ENCODE results near the gene CRY1. TPM values are rescaled to one million over a fixed set of nuclear protein-coding genes. Genes with fewer than 3 reads are reported as not detected.
"Not testable (repeated sequence)": the region's sequence is repeated elsewhere in the genome, so short reads cannot be mapped to it uniquely, and the experiment has no call there.

Gene CRY1
- total RNA-seq, 6 experiments from 2014 or later = 12.5 to 18.0 (median 16.1) TPM

GRCh38 chr12:106999446-106999845 is 93.9 kb downstream of the CRY1 start:
- Mint-ChIP-seq H3K4me3 (no peak overlapping the region), H3K27ac (no peak overlapping the region)
- DNase-seq = no peak

DNA sequence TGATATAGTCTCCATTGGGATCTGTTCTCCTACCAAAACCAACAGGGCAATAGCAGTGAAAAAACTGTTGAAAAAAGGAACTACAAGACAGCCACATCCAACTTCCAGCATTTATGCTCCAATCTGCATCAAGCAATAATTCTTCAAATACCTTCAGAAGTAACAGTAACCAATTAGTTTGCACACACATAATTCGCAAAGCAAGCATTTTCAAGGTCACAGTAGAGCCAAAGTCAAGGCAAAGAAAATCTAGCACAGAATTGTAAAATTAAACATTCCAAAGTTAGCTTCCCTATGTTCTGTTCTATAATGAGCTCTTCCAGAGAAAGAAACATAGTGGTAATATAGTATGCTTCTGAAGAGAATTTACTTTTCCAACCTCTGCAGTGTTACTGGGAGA is 95.4 kb downstream of the CRY1 start:
- no peaks in the 10 kb centered on the region for H3K27me3 Mint-ChIP-seq (ENCODE audit: insufficient read depth)
- no peak overlapping the region for H3K27ac Mint-ChIP-seq
- no peaks in the 10 kb centered on the region for H3K9me3 Mint-ChIP-seq
- no peak overlapping the region for H3K4me3 Mint-ChIP-seq
- H3K4me1 Mint-ChIP-seq (ENCODE audit: low read depth) = peaks cover 28% of the 10 kb centered on the region
- peaks cover 14% of the 10 kb centered on the region for H3K36me3 Mint-ChIP-seq (ENCODE audit: low read depth)
- no peak for DNase-seq
- TF ChIP-seq, protein P1, sequence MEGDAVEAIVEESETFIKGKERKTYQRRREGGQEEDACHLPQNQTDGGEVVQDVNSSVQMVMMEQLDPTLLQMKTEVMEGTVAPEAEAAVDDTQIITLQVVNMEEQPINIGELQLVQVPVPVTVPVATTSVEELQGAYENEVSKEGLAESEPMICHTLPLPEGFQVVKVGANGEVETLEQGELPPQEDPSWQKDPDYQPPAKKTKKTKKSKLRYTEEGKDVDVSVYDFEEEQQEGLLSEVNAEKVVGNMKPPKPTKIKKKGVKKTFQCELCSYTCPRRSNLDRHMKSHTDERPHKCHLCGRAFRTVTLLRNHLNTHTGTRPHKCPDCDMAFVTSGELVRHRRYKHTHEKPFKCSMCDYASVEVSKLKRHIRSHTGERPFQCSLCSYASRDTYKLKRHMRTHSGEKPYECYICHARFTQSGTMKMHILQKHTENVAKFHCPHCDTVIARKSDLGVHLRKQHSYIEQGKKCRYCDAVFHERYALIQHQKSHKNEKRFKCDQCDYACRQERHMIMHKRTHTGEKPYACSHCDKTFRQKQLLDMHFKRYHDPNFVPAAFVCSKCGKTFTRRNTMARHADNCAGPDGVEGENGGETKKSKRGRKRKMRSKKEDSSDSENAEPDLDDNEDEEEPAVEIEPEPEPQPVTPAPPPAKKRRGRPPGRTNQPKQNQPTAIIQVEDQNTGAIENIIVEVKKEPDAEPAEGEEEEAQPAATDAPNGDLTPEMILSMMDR (IDR thresholded peaks at IDR 0.05) = no peak

More at GRCh38 chr12:106999446-106999845, 93.9 kb downstream of the CRY1 start:
- H3K4me1 Mint-ChIP-seq (ENCODE audit: low read depth) = peaks cover 18% of the 10 kb centered on the region
- H3K9me3 Mint-ChIP-seq = no peaks in the 10 kb centered on the region
- peaks cover 14% of the 10 kb centered on the region for H3K36me3 Mint-ChIP-seq (ENCODE audit: low read depth)
- H3K27me3 Mint-ChIP-seq (ENCODE audit: insufficient read depth) = no peaks in the 10 kb centered on the region
- TF ChIP-seq, protein P1 (IDR thresholded peaks at IDR 0.05) = no peak

DNA sequence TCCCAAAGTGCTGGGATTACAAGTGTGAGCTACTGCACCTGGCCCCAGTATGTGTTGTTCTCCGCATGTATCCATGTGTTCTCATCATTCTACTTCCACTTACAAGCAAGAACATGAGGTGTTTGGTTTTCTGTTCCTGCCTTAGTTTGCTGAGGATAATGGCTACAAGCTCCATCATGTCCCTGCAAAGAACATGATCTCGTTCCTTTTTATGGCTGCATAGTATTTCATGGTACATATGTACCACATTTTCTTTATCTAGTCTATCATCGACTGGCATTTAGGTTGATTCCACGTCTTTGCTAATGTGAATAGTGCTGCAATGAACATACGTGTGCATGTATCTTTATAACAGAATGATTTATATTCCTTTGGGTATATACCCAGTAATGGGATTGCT is 97.2 kb downstream of the CRY1 start:
- not testable (repeated sequence) for H3K9me3 Mint-ChIP-seq

DNA sequence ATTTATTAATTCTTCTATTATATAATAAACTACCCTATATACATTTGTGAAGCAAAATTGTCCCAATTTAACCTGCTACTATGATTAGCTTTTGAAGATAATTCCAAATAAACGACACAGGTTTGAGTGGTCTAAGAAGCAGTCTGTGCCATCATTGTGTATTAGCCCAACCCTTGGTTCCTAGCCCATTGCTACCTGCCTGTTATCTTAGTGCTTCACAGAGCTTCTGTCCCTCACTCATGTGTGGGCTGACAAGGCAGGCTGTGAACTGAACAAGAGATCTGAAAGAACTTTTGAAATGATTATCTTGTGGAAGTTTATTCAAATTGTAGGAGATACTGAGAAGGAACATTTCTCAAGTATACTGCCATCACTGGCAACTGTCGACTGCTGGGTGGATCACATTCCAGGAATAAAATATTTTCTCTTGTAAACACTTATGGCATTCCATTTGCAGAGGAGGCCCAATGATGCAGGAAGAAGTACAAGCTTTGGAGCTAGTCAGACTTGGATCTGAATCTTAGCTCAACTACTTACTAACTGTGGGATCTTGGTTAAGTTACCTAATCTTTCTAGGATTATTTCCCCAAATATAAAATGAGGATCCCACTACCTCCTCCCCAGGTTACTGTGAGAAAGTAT is 98.6 kb downstream of the CRY1 start:
- TF ChIP-seq, protein P1 (IDR thresholded peaks at IDR 0.05) = no peak
- peak; percentile 54 for DNase-seq
- Mint-ChIP-seq H3K27ac (peak overlapping the region; percentile 67), H3K4me3 (peak overlapping the region; percentile 21; the same call in 1 of the 2 replicates), H3K36me3 (ENCODE audit: low read depth) (peaks cover 14% of the 10 kb centered on the region), H3K4me1 (ENCODE audit: low read depth) (peaks cover 29% of the 10 kb centered on the region), H3K27me3 (ENCODE audit: insufficient read depth) (no peaks in the 10 kb centered on the region), H3K9me3 (no peaks in the 10 kb centered on the region)

More for the DNA sequence above, 97.2 kb downstream of the CRY1 start:
- not testable (repeated sequence) for DNase-seq; H3K27me3 Mint-ChIP-seq (ENCODE audit: insufficient read depth); H3K4me3 Mint-ChIP-seq
- H3K27ac Mint-ChIP-seq = 0 out of 2 replicates have a peak overlapping the region, but pooled peaks have one; percentile 16
- peaks cover 14% of the 10 kb centered on the region for H3K36me3 Mint-ChIP-seq (ENCODE audit: low read depth)
- H3K4me1 Mint-ChIP-seq (ENCODE audit: low read depth) = peaks cover 28% of the 10 kb centered on the region

- no peak for DNase-seq
- no peaks in the 10 kb centered on the region for H3K9me3 Mint-ChIP-seq
- TF ChIP-seq, protein P1 (IDR thresholded peaks at IDR 0.05) = no peak
- peaks cover 49% of the 10 kb centered on the region for H3K4me1 Mint-ChIP-seq (ENCODE audit: low read depth)
- peak overlapping the region; percentile 96; the same call in 1 of the 2 replicates for H3K27ac Mint-ChIP-seq
- H3K27me3 Mint-ChIP-seq (ENCODE audit: insufficient read depth) = peaks cover 3% of the 10 kb centered on the region
- peak overlapping the region; percentile 97; the same call in 1 of the 2 replicates for H3K4me3 Mint-ChIP-seq
- peaks cover 23% of the 10 kb centered on the region for H3K36me3 Mint-ChIP-seq (ENCODE audit: low read depth)
These were observed 105.5 kb downstream of the CRY1 start for GRCh38 chr12:106987846-106988245.

- H3K36me3 Mint-ChIP-seq (ENCODE audit: low read depth) = peaks cover 23% of the 10 kb centered on the region
- H3K27me3 Mint-ChIP-seq (ENCODE audit: insufficient read depth) = peaks cover 3% of the 10 kb centered on the region
- TF ChIP-seq, protein P1 (IDR thresholded peaks at IDR 0.05) = peak; percentile 14; the same call in 1 of the 2 replicates
- H3K4me3 Mint-ChIP-seq = peak within 1 kb of the TSS; percentile 97
- H3K9me3 Mint-ChIP-seq = no peaks in the 10 kb centered on the region
- DNase-seq = peak; percentile 90
- H3K27ac Mint-ChIP-seq = peak within 1 kb of the TSS; percentile 96
- peaks cover 57% of the 10 kb centered on the region for H3K4me1 Mint-ChIP-seq (ENCODE audit: low read depth)
These were observed 106.5 kb downstream of the CRY1 start, which contains the start of gene MTERF2 for GRCh38 chr12:106986625-106987389. TSS of gene MTERF2 (minus strand) at chr12:106987146. CDS start at chr12:106978714, 8,432 bp downstream.

Measured in HFFc6 (cell line).